HG02884 (cell line): ENCODE measurements around the gene TSPAN14.
"Not testable (repeated sequence)": the region's sequence is repeated elsewhere in the genome, so short reads cannot be mapped to it uniquely, and the experiment has no call there.

ENCODE experiments used
- ATAC-seq: cut with Tn5 transposase; IDR thresholded peaks from one replicate; pipeline ENCODE4 v1.9.1; 2021; ENCODE audit warnings: mild to moderate bottlenecking, moderate library complexity; ENCODE audit not compliant: unreplicated experiment

TSPAN14 gene

DNA sequence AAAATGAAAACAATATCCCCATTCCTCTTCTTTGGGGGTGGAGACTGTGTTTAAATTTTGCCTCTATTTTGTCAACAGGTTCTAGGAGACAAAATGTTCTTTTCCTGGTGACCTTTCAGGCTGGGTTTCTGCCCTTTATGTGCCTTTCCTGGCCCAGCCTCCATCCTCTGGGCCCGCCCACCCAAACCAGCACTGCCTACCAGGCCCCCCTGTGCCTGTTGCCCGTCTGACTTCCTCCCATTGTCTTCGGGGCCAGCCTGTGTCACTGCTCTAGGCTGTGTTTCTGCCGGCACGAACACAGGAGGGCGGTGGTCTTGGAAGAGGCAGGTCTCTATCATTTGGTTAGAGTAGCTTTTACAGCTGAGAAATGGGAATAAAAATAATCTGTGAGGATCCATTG, 13.9 kb downstream of the TSPAN14 start:
- no peak for ATAC-seq

- no peak for ATAC-seq
Measured at GRCh38 chr10:80468806-80469421, 14.8 kb downstream of the TSPAN14 start.

DNA sequence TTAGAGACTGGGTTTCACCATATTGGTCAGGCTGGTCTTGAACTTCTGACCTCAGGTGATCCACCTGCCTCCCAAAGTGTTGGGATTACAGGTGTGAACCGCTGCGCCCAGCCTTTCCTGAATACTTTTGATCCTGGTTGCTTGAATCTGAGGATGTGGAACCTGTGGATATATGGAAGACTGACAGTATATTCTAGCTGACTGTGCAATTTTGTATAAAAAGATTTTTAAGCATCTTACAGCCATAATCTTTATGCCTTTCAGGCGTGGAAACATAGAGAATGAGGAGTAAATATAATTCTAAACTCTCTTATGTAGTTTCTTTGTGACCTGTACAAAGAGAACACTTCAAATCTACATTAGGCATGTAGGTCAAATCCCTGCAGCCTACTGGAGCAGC, 16.2 kb downstream of the TSPAN14 start:
- no peak for ATAC-seq

- ATAC-seq = no peak
Measured at GRCh38 chr10:80471001-80471400, 16.9 kb downstream of the TSPAN14 start.

- peak; percentile 45 for ATAC-seq
Measured at GRCh38 chr10:80471715-80472233, 17.7 kb downstream of the TSPAN14 start.

DNA sequence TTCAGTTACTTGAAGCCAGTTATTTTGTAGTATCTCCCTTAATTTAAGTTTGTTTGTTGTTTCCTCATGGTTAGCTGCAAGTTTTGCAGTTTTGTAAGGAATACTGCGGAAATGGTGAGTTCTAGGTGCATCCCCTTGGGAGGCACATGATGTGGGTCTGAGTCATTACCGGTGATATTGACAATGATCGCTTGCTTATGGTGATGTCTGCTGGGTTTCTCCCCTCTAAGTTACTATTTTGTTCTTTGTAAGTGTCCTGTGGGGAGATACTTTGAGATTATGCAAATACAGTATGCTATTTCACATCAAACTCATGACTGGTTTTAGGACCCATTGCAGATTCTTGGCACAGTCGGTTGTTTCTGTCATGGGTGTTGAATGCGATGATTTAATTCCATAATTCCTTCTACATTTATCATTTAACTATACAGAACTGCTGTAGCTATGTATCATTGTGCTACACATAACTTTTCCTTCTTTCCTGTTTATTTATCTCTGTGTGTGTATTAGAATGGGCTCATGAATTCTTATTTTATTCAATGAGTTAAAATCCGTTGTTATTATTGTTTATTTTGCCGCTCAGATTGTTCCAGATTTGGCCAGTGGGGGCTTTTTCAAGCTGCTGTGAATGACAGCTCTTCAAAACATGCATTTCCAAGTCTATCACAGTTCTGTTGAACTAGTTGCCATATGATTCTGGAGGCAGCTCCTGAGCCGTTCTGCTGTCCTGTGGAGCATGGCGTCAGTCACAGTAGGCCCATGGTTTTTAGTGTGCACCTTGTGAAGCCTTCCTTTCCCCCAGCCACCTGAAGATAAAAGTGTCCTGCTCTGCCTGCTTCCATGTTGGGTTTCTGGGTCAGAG, 18.4 kb downstream of the TSPAN14 start:
- peak; percentile 91 for ATAC-seq

DNA sequence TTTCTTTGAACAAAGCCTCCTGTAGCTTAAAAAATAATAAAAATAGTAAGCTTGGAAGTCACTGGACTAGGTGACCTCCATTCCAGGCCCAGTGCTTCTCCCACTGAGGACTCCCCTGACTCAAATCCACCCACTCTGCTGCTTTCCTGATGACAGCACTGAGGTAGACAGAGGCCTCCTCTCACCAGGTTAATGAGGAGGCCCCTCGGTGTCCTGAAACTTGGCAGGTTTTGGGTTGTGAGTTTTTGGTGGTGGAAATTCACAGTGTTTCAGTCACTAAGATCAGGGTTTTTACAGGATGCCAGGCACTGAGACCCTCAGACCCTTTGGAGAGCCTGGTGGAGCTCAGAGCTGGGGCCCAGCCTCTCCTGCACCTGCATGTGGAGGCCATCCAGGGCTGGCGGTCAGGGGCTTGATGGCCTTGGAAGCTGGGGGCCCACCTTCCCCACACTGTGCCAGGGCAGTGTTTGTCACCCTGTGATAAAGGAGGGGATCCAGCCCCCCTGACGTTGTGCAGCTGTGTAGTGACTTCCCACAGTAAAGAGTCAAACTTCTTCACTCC, 19.1 kb downstream of the TSPAN14 start:
- ATAC-seq = no peak

GRCh38 chr10:80473692-80474596, 19.8 kb downstream of the TSPAN14 start:
- no peak for ATAC-seq

DNA sequence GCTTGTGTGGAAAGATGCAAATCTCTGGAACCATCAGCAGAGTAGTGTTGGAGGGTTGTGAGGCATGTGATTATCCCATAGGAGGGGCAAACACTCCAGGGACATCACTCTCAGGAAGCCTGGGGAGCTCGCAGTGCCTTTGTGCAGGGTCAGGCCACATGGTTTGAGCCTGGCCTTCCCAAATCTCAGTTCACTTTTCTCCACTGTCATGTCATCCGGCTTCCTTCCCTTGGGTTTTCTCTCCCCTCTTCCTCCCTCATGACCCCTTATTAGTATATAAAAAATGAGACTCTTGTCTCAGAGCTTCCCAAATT, 20.4 kb downstream of the TSPAN14 start:
- no peak for ATAC-seq

- no peak for ATAC-seq
Measured at GRCh38 chr10:80474941-80475340, 20.8 kb downstream of the TSPAN14 start.

DNA sequence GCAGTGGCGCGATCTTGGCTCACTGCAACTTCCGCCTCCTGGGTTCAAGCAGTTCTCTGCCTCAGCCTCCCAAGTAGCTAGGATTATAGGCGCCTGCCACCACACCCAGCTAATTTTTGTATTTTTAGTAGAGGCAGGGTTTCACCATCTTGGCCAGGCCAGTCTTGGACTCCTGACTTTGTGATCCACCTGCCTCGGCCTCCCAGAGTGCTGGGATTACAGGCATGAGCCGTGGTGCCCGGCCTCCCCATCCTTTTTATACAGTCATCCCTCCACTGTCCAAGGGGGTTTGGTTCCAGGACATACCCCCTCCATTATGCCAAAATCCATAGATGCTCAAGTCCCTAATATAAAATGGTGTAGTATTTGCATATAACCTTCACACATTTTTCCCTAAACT, 21.5 kb downstream of the TSPAN14 start:
- not testable (repeated sequence) for ATAC-seq

DNA sequence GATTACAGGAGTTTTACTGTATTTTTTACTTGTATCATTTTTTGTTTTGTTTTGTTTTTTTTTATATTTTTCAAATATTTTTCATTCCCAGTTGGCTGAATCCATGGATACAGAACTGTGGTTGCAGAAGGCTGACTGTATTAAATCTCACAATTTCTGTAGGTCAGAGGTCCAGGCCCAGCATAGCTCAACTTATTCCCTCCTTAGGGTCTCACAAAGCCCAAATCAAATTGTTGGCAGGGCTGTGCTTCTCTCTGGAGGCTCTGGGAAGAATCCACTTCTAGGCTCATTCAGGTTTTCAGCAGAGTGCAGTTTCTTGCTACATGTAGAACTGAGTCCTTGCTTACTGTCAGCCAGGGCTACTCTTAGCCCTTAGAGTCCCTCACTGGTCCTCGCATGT, 22.6 kb downstream of the TSPAN14 start:
- ATAC-seq = no peak

GRCh38 chr10:80477813-80478212, 23.7 kb downstream of the TSPAN14 start:
- no peak for ATAC-seq

- ATAC-seq = not testable (repeated sequence)
Measured at GRCh38 chr10:80480373-80480772, 26.3 kb downstream of the TSPAN14 start.

- ATAC-seq = no peak
Measured at GRCh38 chr10:80480852-80481251, 26.7 kb downstream of the TSPAN14 start.

DNA sequence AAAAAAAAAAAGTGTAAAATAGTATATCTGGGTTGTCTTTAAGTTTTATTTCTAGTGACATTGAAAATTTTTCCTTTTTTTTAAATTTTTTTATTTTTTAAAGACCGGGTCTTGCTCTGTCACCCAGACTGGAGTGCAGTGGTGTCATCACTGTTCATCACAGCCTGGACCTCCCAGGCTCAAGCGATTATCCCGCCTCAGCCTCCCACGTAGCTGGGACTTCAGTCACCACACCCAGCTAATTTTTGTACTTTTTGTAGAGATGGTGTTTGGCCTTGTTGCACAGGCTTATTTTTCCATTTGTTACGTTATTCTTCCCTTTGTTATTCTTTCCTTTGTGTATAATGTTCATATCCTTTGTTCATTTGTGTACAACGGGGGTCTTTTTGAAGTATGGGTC, 30.1 kb downstream of the TSPAN14 start:
- ATAC-seq = no peak

- no peak for ATAC-seq
Measured at GRCh38 chr10:80484676-80485075, 30.6 kb downstream of the TSPAN14 start.

GRCh38 chr10:80485076-80485945, 31.2 kb downstream of the TSPAN14 start:
- no peak for ATAC-seq

GRCh38 chr10:80485946-80486764, 32.0 kb downstream of the TSPAN14 start:
- no peak for ATAC-seq
